HepG2 (cell line): Measurements from ENCODE around the gene PSMB1. TPM values are rescaled to one million over a fixed set of nuclear protein-coding genes. Genes with fewer than 3 reads are reported as not detected.

Source experiments
- ATAC-seq: fragments of 200-7000 bp; cut with Tn5 transposase; 3 replicates; pipeline ENCODE4 v1.9.1; 2020; ENCODE audit warnings: mild to moderate bottlenecking, moderate library complexity
- BruUV-seq: library from RNA; stranded (reverse); fragments of 400-500 nt; replicated peaks from 2 replicates; lab custom pipeline; 2021; lab: Mats Ljungman, UMichigan
- CTCF ChIA-PET: fragments of 300-600 bp; formaldehyde crosslinking; extraction: SDS; loops from one replicate; lab custom pipeline; 2021; ENCODE audit warnings: low total read pairs, inconsistent platforms, low intra/inter-chr PET ratio; lab: Yijun Ruan, JAX
- POLR2A ChIA-PET: fragments of 350-600 bp; sonication (Branson Sonifier 250); formaldehyde crosslinking; loops from one replicate; lab custom pipeline; 2020; ENCODE audit warnings: antibody characterized with exemption, inconsistent platforms; lab: Yijun Ruan, JAX
- DNase-seq: peaks from one replicate; pipeline ENCODE4 v3.0.0-alpha.2; 2015; ENCODE audit warnings: low spot score
- FAIRE-seq: peaks from 3 replicates; lab custom pipeline; 2011; peaks lifted over from hg19 to GRCh38; lab: Jason Lieb, UNC
- H2AFZ ChIP-seq: one replicate; pipeline ENCODE4 v1.6.1; 2011; ENCODE audit warnings: low read length, inconsistent platforms
- H3K27ac ChIP-seq: fragments of 300-600 bp; 3 replicates; pipeline ENCODE4 v1.8.0; 2011; ENCODE audit warnings: mixed run types, mild to moderate bottlenecking, mixed read lengths, low read length, inconsistent platforms; ENCODE audit not compliant: insufficient read depth; ENCODE audit errors: extremely low read length
- H3K27me3 ChIP-seq, 2 experiments: fragments of 200-600 bp in 1 of 2; 2 replicates in 1 of 2; 3 replicates in 1 of 2; pipeline versions ENCODE4 v1.6.0 to v1.8.0; 2011; ENCODE audit warnings: low read length in 2 of 2, mild to moderate bottlenecking in 2 of 2, moderate library complexity in 2 of 2, inconsistent platforms in 1 of 2; ENCODE audit not compliant: insufficient read depth in 2 of 2, control insufficient read depth in 1 of 2
- H3K36me3 ChIP-seq, 2 experiments: fragments of 200-600 bp in 1 of 2; replicated peaks in 1 of 2; 2 replicates in 1 of 2; 3 replicates in 1 of 2; pipeline versions ENCODE4 v1.5.1 to v1.8.0; 2011; ENCODE audit warnings: low read length in 2 of 2, inconsistent platforms in 1 of 2; ENCODE audit not compliant: insufficient read depth in 2 of 2, control insufficient read depth in 1 of 2
- H3K4me1 ChIP-seq: 2 replicates; pipeline ENCODE4 v1.5.1; 2012; ENCODE audit warnings: low read length, inconsistent platforms; ENCODE audit not compliant: insufficient read depth
- H3K4me2 ChIP-seq: 2 replicates; pipeline ENCODE4 v1.6.0; 2011; ENCODE audit warnings: low read depth, low read length, inconsistent platforms
- H3K4me3 ChIP-seq, 3 experiments: fragments of 200-600 bp in 1 of 3; sonication (generic), shearing (Covaris generic) in 1 of 3; replicated peaks in 1 of 3; 2 replicates each; pipeline ENCODE4 v1.5.1; 2011 to 2016; ENCODE audit warnings: low read length in 3 of 3, inconsistent platforms in 2 of 3, low read depth in 2 of 3, mild to moderate bottlenecking in 2 of 3, control low read depth in 1 of 3, mixed read lengths in 1 of 3; ENCODE audit not compliant: insufficient read depth in 1 of 3
- H3K79me2 ChIP-seq: one replicate; pipeline ENCODE4 v1.6.1; 2011; ENCODE audit warnings: low read length, inconsistent platforms; ENCODE audit not compliant: insufficient read depth
- H3K9ac ChIP-seq: 2 replicates; pipeline ENCODE4 v1.6.0; 2011; ENCODE audit warnings: mild to moderate bottlenecking, low read depth, low read length, inconsistent platforms; ENCODE audit not compliant: insufficient read depth
- H3K9me3 ChIP-seq: 2 replicates; pipeline ENCODE4 v1.5.1; 2012; ENCODE audit warnings: mild to moderate bottlenecking, low read length
- H4K20me1 ChIP-seq: 2 replicates; pipeline ENCODE4 v1.6.0; 2011; ENCODE audit warnings: inconsistent platforms, mild to moderate bottlenecking, low read length, moderate library complexity; ENCODE audit not compliant: insufficient read depth
- CEBPB ChIP-seq: IDR thresholded peaks from 2 replicates; pipeline ENCODE4 v1.6.1; 2011; ENCODE audit warnings: low read depth, low read length, improper control_type of control experiment, borderline replicate concordance
- KLF12 ChIP-seq: sonication (generic); formaldehyde crosslinking; IDR thresholded peaks from 2 replicates; pipeline ENCODE4 v1.4.0; 2020; ENCODE audit warnings: missing genetic modification reagents, borderline replicate concordance
- SMAD9 ChIP-seq: sonication (generic); formaldehyde crosslinking; IDR thresholded peaks from 2 replicates; pipeline ENCODE4 v1.5.1; 2020; ENCODE audit warnings: mild to moderate bottlenecking, missing genetic modification reagents
- STAG1 ChIP-seq: sonication (generic); formaldehyde crosslinking; IDR thresholded peaks from 2 replicates; pipeline ENCODE4 v1.4.0; 2020; ENCODE audit warnings: missing genetic modification reagents
- ZNF768 ChIP-seq: sonication (generic); formaldehyde crosslinking; IDR thresholded peaks from 2 replicates; pipeline ENCODE4 v1.4.0; 2020; ENCODE audit warnings: missing genetic modification reagents
- WGBS: methylation state at CpG from one replicate; pipeline ENCODE4 v1.1.6; 2017; ENCODE audit warnings: low lambda C conversion rate; 5-methylcytosine and 5-hydroxymethylcytosine counted together
- in situ Hi-C: cut with HindIII; loops from 2 replicates; pipeline ENCODE4 v1.10.0; 2017; ENCODE audit warnings: low pct_unique_long_range_greater_than_20kb; ENCODE audit not compliant: extremely low pct_ligation_motif_present
- intact Hi-C: fragments of 100-400 bp; cut with micrococcal nuclease; formaldehyde crosslinking; loops from one replicate; pipeline ENCODE4 v1.10.0; 2022; ENCODE audit not compliant: unreplicated experiment
- polyA plus RNA-seq, 8 experiments: library from polyadenylated mRNA; depleted of rRNA in 3 of 8; stranded (reverse) in 7 of 8; unstranded in 1 of 8; fragments of >200 nt; fragmentation: Illumina TruSeq in 4 of 8; extraction: Trizol in 4 of 8; gene quantifications; 2 replicates each; pipeline versions ENCODE4 v1.2.1 to v1.2.3, GENCODE V29; 2011 to 2016; ENCODE audit warnings: low read depth in 4 of 8, missing spikeins in 1 of 8, mixed read lengths in 1 of 8; ENCODE audit not compliant: insufficient read depth in 1 of 8
- total RNA-seq, 5 experiments: library from RNA; depleted of rRNA; stranded (reverse); fragments of >200 nt; fragmentation: Illumina TruSeq; extraction: Trizol; gene quantifications; 2 replicates each; pipeline ENCODE4 v1.2.3, GENCODE V29; 2016; ENCODE audit warnings: low read depth in 1 of 5
- TF ChIP-seq, protein P1 (sequence below): sonication (generic); formaldehyde crosslinking; IDR thresholded peaks from 2 replicates; pipeline ENCODE4 v1.5.0; 2020; ENCODE audit warnings: mild to moderate bottlenecking, missing genetic modification reagents, moderate library complexity

The PSMB1 gene
- total and polyA plus RNA-seq, 2 of the 13 experiments (the other 11 are each of a cell fraction or from before 2014, with no cell fraction given): 528 to 592 TPM

DNA sequence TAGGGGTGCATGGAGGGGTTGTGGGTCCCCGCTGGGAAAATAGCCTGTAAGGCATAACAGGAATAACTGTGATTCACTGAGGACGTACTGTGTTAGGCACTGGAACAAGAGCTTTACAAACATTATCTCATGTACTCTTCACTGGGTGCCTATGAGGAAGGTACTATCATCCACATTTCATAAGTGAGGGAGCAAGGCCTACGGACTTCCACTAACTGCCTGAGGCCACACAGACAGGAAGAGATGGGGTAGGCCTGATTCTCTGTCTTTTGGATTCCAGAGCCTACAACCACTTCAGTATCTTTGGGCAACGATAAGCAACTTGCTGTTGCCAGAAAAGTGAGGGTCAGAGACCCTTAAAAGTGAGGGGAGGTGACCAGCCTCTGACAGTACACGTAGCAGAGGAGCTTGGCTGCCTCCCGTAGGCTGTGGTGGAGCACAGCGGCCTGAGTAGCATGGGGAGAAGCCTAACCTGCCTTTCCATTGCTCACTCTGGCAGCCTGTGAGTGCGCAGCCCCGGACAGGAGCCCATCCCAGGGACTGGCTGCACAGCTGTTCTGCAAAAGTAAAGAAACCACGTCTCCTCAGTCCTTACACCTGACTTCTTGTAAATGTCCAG lies 30.4 kb downstream of the PSMB1 start:
- in situ Hi-C loops: no loop called here
- DNase-seq (no peak), ATAC-seq (peak; percentile 97), FAIRE-seq (peak; percentile 4)
- Histone ChIP-seq H3K79me2 (no peaks in the 10 kb centered on the region), H3K4me1 (no peaks in the 10 kb centered on the region), H3K4me2 (no peak overlapping the region), H3K4me3 (no peak overlapping the region), H4K20me1 (no peaks in the 10 kb centered on the region), H3K9ac (no peak overlapping the region), H3K27me3 (peaks cover 0 to 10% of the 10 kb centered on the region in 2 experiments; a peak in 2 of 5 replicates), H3K9me3 (no peaks in the 10 kb centered on the region), H2AFZ (no peak overlapping the region), H3K36me3 (no peaks in the 10 kb centered on the region), H3K27ac (no peak overlapping the region)
- WGBS: 26% methylated on average over 10 of the region's 10 CpGs
- POLR2A ChIA-PET: no interaction called here
- CTCF ChIA-PET: no interaction called here
- BruUV-seq: no TSS peak
- intact Hi-C loops: no loop called here
- TF ChIP-seq, protein P1, sequence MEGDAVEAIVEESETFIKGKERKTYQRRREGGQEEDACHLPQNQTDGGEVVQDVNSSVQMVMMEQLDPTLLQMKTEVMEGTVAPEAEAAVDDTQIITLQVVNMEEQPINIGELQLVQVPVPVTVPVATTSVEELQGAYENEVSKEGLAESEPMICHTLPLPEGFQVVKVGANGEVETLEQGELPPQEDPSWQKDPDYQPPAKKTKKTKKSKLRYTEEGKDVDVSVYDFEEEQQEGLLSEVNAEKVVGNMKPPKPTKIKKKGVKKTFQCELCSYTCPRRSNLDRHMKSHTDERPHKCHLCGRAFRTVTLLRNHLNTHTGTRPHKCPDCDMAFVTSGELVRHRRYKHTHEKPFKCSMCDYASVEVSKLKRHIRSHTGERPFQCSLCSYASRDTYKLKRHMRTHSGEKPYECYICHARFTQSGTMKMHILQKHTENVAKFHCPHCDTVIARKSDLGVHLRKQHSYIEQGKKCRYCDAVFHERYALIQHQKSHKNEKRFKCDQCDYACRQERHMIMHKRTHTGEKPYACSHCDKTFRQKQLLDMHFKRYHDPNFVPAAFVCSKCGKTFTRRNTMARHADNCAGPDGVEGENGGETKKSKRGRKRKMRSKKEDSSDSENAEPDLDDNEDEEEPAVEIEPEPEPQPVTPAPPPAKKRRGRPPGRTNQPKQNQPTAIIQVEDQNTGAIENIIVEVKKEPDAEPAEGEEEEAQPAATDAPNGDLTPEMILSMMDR (CRISPR knock-in tag): peak; percentile 52
- TF ChIP-seq STAG1 (CRISPR knock-in tag): peak; percentile 53
- no peak for TF ChIP-seq SMAD9 (CRISPR knock-in tag)
- no peak for TF ChIP-seq KLF12
- no peak for TF ChIP-seq CEBPB
- peak; percentile 39; the same call in 1 of the 2 replicates for TF ChIP-seq ZNF768 (CRISPR knock-in tag)
